ENCODE data around the gene MGAT4C. TPM values are rescaled to one million over a fixed set of nuclear protein-coding genes. Genes with fewer than 3 reads are reported as not detected.

MGAT4C gene
- total RNA-seq, 1 donor from 2014 or later = not detected

DNA sequence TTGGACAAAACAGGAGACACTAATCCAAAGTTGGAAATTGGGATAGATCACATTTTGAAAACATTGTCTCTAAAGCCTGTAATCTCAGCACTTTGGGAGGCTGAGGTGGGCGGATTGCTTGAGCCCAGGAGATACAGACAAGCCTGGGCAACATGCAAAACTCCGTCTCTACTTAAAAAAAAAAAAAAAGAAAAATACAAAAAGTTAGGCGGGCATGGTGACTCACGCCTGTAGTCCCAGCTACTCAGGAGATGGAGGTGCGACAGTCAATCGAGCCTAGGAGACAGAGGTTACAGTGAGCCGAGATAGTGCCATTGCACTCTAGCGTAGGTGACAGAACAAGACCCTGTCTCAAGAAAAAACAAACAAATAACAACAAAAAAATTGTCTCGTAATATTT is 152.1 kb downstream of the MGAT4C start:
- Histone ChIP-seq H3K4me3 (no peak overlapping the region), H3K36me3 (no peaks in the 10 kb centered on the region), H4K20me1 (ENCODE audit: low read depth) (no peaks in the 10 kb centered on the region), H3K4me1 (no peaks in the 10 kb centered on the region), H3K27me3 (no peaks in the 10 kb centered on the region), H3K4me2 (no peak overlapping the region), H3F3A (ENCODE audit: low read depth) (no peaks in the 10 kb centered on the region), H3K9me3 (ENCODE audit: low read depth) (no peaks in the 10 kb centered on the region), H3K27ac (no peak overlapping the region), H2AFZ (replicated peaks) (no peak overlapping the region), H3K79me2 (ENCODE audit: low read depth) (no peaks in the 10 kb centered on the region), H3K9ac (no peak overlapping the region)
- no peaks in the 10 kb centered on the region for H3K36me3 Mint-ChIP-seq
- peaks cover 10% of the 10 kb centered on the region for H3K4me1 Mint-ChIP-seq
- no peak overlapping the region for H3K27ac Mint-ChIP-seq
- DNase-seq (ENCODE audit: low spot score) = no peak
- H3K4me3 Mint-ChIP-seq = no peak overlapping the region
- no peaks in the 10 kb centered on the region for H3K9me3 Mint-ChIP-seq
- TF ChIP-seq EZH2 (IDR thresholded peaks at IDR 0.05) = no peak
- TF ChIP-seq, protein P1, sequence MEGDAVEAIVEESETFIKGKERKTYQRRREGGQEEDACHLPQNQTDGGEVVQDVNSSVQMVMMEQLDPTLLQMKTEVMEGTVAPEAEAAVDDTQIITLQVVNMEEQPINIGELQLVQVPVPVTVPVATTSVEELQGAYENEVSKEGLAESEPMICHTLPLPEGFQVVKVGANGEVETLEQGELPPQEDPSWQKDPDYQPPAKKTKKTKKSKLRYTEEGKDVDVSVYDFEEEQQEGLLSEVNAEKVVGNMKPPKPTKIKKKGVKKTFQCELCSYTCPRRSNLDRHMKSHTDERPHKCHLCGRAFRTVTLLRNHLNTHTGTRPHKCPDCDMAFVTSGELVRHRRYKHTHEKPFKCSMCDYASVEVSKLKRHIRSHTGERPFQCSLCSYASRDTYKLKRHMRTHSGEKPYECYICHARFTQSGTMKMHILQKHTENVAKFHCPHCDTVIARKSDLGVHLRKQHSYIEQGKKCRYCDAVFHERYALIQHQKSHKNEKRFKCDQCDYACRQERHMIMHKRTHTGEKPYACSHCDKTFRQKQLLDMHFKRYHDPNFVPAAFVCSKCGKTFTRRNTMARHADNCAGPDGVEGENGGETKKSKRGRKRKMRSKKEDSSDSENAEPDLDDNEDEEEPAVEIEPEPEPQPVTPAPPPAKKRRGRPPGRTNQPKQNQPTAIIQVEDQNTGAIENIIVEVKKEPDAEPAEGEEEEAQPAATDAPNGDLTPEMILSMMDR (IDR thresholded peaks at IDR 0.05) = no peak
- H3K27me3 Mint-ChIP-seq (ENCODE audit: insufficient read depth, low read depth) = peaks cover 2% of the 10 kb centered on the region

DNA sequence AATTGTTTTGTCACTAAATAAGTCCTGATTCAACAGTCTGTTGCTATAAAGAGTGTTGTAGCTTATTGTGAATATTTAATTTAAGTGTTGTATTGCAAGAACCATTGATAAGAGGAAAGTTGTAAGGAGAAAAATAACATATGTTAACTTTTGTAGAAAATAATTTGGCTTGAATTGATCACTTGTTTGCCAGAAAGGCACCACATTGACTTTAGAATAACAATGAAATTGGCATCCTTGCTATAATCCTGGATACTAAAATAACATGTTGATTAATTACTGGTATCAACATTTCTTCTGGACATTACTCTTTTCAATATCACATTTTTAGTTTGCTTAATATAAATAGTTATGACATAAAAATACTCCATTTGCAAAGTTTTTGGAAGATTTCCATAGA is 159.0 kb downstream of the MGAT4C start:
- Mint-ChIP-seq H3K27ac (no peak overlapping the region), H3K27me3 (ENCODE audit: insufficient read depth, low read depth) (no peaks in the 10 kb centered on the region), H3K36me3 (no peaks in the 10 kb centered on the region), H3K4me3 (no peak overlapping the region), H3K4me1 (peaks cover 3% of the 10 kb centered on the region), H3K9me3 (no peaks in the 10 kb centered on the region)
- Histone ChIP-seq H3K4me1 (no peaks in the 10 kb centered on the region), H3K27me3 (no peaks in the 10 kb centered on the region), H3K27ac (no peak overlapping the region), H3K9ac (no peak overlapping the region), H3K9me3 (ENCODE audit: low read depth) (no peaks in the 10 kb centered on the region), H3K79me2 (ENCODE audit: low read depth) (no peaks in the 10 kb centered on the region), H3K4me3 (no peak overlapping the region), H3K36me3 (no peaks in the 10 kb centered on the region), H3F3A (ENCODE audit: low read depth) (no peaks in the 10 kb centered on the region), H4K20me1 (ENCODE audit: low read depth) (no peaks in the 10 kb centered on the region), H2AFZ (replicated peaks) (no peak overlapping the region), H3K4me2 (no peak overlapping the region)
- TF ChIP-seq EZH2 (IDR thresholded peaks at IDR 0.05) = no peak
- no peak for TF ChIP-seq EZH2phosphoT487 (IDR thresholded peaks at IDR 0.05)
- TF ChIP-seq, protein P1 (IDR thresholded peaks at IDR 0.05) = no peak
- DNase-seq (ENCODE audit: low spot score) = no peak

DNA sequence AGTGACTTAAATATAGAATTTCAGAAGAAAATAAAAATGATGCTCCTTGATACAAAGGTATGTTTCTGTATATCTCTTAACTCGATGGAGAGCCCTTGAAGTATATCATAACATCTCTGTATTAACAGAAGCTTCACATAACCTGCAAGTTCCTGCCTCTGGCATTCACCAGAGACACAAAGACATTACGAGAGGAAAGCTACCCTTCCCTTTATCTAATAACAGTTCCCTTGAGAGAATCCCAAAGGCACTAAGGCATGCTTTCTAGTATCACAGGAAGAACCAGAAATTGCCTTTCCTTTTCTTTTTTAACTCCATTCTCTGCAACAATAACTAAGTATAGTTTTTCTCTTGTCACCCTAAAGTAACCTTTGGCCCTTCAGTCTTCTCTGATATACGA is 164.5 kb downstream of the MGAT4C start:
- Mint-ChIP-seq H3K4me1 (peaks cover 9% of the 10 kb centered on the region), H3K4me3 (no peak overlapping the region), H3K27ac (no peak overlapping the region)

More for the DNA sequence above, 164.5 kb downstream of the MGAT4C start:
- H4K20me1 ChIP-seq (ENCODE audit: low read depth) = no peaks in the 10 kb centered on the region
- peak overlapping the region; percentile 45 for H2AFZ ChIP-seq (replicated peaks)
- H3K4me2 ChIP-seq = no peak overlapping the region
- no peak overlapping the region for H3K4me3 ChIP-seq
- H3K27ac ChIP-seq = no peak overlapping the region
- no peak for DNase-seq (ENCODE audit: low spot score)
- H3K9me3 Mint-ChIP-seq = no peaks in the 10 kb centered on the region
- no peaks in the 10 kb centered on the region for H3K36me3 ChIP-seq
- no peaks in the 10 kb centered on the region for H3F3A ChIP-seq (ENCODE audit: low read depth)
- H3K36me3 Mint-ChIP-seq = no peaks in the 10 kb centered on the region
- H3K9ac ChIP-seq = no peak overlapping the region
- H3K27me3 Mint-ChIP-seq (ENCODE audit: insufficient read depth, low read depth) = no peaks in the 10 kb centered on the region
- no peaks in the 10 kb centered on the region for H3K9me3 ChIP-seq (ENCODE audit: low read depth)
- no peaks in the 10 kb centered on the region for H3K27me3 ChIP-seq
- TF ChIP-seq EZH2phosphoT487 (IDR thresholded peaks at IDR 0.05) = no peak
- TF ChIP-seq, protein P1 (IDR thresholded peaks at IDR 0.05) = no peak
- TF ChIP-seq EZH2 (IDR thresholded peaks at IDR 0.05) = no peak
- no peaks in the 10 kb centered on the region for H3K79me2 ChIP-seq (ENCODE audit: low read depth)
- H3K4me1 ChIP-seq = no peaks in the 10 kb centered on the region
